ENCODE measurements around the gene EIF1. TPM values are rescaled to one million over a fixed set of nuclear protein-coding genes. Genes with fewer than 3 reads are reported as not detected.

The EIF1 gene
- total RNA-seq, 1 donor from 2014 or later: 191 TPM

DNA sequence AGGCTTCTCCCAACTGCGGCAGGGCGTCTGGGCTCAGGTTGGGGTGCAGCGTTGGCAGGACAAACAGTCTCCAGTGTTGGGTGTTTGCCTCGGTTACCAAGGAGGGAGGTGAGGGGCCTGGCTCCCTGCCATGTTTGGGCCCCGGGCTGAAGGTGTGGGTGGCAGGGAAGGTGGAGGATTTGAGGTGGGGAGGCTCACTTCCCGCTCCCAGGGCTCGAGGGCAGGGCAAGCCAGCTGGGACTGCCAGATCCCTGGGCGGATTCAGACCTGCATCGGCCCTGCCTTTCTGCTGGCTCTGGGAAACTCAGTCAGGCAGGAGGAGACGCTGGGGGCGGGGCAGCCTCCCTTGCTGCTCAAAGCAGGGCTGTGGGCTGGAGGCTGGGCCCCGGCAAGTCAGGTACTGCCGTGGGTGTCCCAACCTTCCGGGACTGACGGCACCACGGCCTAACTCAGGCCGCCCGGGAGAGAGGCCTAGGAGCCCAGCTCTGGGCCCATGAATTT is 33.0 kb upstream of the EIF1 start:
- peak; percentile 99 for DNase-seq (ENCODE audit: low read depth)
- peak; percentile 99 for FAIRE-seq
- no peaks in the 10 kb centered on the region for H3K27me3 ChIP-seq (ENCODE audit: control insufficient read depth, insufficient read depth, low read length)
- TF ChIP-seq, protein P1, sequence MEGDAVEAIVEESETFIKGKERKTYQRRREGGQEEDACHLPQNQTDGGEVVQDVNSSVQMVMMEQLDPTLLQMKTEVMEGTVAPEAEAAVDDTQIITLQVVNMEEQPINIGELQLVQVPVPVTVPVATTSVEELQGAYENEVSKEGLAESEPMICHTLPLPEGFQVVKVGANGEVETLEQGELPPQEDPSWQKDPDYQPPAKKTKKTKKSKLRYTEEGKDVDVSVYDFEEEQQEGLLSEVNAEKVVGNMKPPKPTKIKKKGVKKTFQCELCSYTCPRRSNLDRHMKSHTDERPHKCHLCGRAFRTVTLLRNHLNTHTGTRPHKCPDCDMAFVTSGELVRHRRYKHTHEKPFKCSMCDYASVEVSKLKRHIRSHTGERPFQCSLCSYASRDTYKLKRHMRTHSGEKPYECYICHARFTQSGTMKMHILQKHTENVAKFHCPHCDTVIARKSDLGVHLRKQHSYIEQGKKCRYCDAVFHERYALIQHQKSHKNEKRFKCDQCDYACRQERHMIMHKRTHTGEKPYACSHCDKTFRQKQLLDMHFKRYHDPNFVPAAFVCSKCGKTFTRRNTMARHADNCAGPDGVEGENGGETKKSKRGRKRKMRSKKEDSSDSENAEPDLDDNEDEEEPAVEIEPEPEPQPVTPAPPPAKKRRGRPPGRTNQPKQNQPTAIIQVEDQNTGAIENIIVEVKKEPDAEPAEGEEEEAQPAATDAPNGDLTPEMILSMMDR (IDR thresholded peaks at IDR 0.05; ENCODE audit: insufficient read depth, low read length, severe bottlenecking): no peak
- peak overlapping the region; percentile 2 for H3K4me3 ChIP-seq (ENCODE audit: low read depth, low read length)
- H3K36me3 ChIP-seq (ENCODE audit: control insufficient read depth, insufficient read depth, low read length): no peaks in the 10 kb centered on the region

DNA sequence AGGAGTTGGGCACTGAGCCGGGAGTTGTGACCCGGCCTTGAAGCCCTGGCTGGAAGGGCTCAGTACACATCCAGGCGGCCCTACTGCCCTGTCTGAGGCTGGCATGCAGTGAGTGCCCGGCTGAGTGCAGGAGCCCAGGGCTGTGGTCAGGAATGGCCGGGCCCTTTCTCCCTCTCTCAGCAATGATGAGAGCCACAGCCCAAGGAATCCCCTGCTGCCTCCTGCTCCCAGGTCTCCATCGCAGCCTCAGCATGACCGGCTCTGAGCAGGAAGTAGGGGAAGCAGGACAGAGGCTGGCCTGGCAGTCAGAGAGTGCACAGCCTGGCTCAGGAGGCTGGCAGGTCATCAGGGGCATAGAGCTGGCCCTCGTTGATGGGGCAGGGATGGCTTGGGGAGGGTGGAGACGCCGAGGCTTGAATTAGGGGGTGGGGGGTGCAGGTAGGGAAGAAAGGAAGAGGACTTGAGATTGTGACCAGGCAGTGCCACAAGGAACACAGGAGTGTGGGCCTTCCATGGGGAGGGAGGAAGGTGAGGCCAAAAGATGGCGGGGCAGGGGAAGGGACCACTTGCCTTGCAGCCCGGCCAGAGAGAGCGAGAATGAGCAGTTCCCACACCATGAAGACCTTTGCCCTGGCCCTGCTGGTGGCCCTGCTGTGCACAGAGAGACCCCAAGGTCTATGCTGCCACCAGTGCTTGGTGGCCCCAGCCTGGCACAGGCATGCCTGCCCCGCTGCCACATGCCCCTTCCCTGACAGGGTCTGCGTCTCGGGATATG is 32.2 kb upstream of the EIF1 start:
- no peak for FAIRE-seq
- Histone ChIP-seq H3K4me3 (ENCODE audit: low read depth, low read length) (no peak overlapping the region), H3K36me3 (ENCODE audit: control insufficient read depth, insufficient read depth, low read length) (no peaks in the 10 kb centered on the region), H3K27me3 (ENCODE audit: control insufficient read depth, insufficient read depth, low read length) (no peaks in the 10 kb centered on the region)
- no peak for DNase-seq (ENCODE audit: low read depth)
- TF ChIP-seq, protein P1 (IDR thresholded peaks at IDR 0.05; ENCODE audit: insufficient read depth, low read length, severe bottlenecking): no peak

DNA sequence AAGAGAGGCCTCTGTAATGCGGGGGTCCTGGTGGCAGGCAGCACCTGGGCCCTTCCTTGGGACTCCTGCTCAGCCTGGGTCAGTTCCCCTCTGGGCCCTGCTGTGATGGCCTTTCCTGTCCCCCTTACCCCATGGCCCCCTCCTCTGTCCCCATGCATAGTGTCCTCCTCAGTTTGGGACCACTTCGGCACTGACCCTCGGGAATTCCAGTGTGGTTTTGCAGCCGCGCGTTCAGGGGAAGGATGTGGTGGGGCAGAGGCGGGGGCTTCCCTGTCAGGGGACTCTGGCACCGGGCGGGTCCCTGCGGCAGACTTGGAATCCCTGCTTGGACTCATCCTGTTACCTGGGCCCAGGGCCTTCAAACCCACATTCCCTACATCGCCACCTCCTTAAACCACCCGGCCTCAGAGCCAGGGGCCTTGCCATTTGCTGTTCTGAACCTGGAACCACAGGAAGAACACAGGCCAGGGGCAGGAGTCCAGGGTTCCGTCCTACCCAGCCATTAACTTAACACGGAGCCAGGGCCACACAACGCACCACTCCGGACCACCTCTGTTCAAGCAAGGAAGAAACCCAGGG is 31.4 kb upstream of the EIF1 start:
- DNase-seq (ENCODE audit: low read depth): peak; percentile 46
- FAIRE-seq: no peak
- Histone ChIP-seq H3K4me3 (ENCODE audit: low read depth, low read length) (no peak overlapping the region), H3K27me3 (ENCODE audit: control insufficient read depth, insufficient read depth, low read length) (no peaks in the 10 kb centered on the region), H3K36me3 (ENCODE audit: control insufficient read depth, insufficient read depth, low read length) (no peaks in the 10 kb centered on the region)
- TF ChIP-seq, protein P1 (IDR thresholded peaks at IDR 0.05; ENCODE audit: insufficient read depth, low read length, severe bottlenecking): no peak

DNA sequence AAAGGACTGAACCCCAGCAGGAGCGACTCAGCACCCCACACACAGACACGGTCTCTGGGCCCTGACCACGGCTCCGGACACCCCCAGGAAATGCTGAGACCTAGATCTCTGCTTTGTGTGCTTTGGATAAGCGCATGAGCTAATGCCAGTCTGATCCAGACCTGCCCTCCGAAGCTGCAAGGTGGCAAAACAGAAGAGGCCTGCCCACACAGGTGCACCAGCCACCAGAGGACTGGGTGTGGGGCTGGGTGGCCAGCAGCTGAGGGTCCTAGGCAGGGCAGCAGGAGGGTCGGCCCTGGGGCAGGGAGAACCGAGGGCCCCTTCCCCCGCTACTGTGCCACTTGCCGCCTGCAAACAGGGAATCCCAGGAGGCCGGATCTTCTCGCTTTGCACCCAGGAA is 30.7 kb upstream of the EIF1 start:
- TF ChIP-seq, protein P1 (IDR thresholded peaks at IDR 0.05; ENCODE audit: insufficient read depth, low read length, severe bottlenecking): no peak
- peak; percentile 68 for DNase-seq (ENCODE audit: low read depth)
- Histone ChIP-seq H3K36me3 (ENCODE audit: control insufficient read depth, insufficient read depth, low read length) (no peaks in the 10 kb centered on the region), H3K27me3 (ENCODE audit: control insufficient read depth, insufficient read depth, low read length) (no peaks in the 10 kb centered on the region), H3K4me3 (ENCODE audit: low read depth, low read length) (no peak overlapping the region)
- FAIRE-seq: no peak

DNA sequence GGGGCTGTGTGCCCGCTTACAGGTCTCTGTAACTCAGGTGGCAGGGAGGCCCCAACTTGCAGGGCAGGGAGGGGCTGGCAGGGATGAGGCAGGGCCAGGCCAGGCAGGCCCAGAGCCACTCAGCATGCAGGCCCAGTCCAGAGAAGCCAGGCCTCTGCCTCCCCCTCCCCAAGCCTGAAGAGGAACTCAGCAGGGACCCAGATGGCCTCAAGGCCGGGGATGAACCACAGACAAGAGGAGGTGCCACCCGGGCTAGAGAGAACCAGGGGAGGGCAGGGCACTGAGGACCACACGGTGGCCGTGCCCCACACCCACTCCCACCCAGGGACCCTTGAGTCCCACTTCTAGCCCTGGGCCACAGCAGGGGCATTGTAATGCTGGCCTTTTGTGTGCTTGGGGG is 29.8 kb upstream of the EIF1 start:
- no peak overlapping the region for H3K4me3 ChIP-seq (ENCODE audit: low read depth, low read length)
- DNase-seq (ENCODE audit: low read depth) (no peak), FAIRE-seq (no peak)
- TF ChIP-seq, protein P1 (IDR thresholded peaks at IDR 0.05; ENCODE audit: insufficient read depth, low read length, severe bottlenecking): no peak
- H3K36me3 ChIP-seq (ENCODE audit: control insufficient read depth, insufficient read depth, low read length): no peaks in the 10 kb centered on the region
- no peaks in the 10 kb centered on the region for H3K27me3 ChIP-seq (ENCODE audit: control insufficient read depth, insufficient read depth, low read length)

All from bronchial epithelial cell (primary cell).